ENCODE results near the gene WDR37.

- no peak for TF ChIP-seq POLR2A (IDR thresholded peaks at IDR 0.05; ENCODE audit: low read length)
- TF ChIP-seq GATA1 (IDR thresholded peaks at IDR 0.05; ENCODE audit: low read depth, low read length): no peak
Measured at GRCh38 chr10:1119501-1119900, 63.3 kb downstream of the WDR37 start.

All from erythroblast (primary cell).